Activated CD8-positive, alpha-beta T cell treated with anti-CD3 and anti-CD28 coated beads for 36 hours (primary cell): ENCODE data around the gene SORCS2. TPM values are rescaled to one million over a fixed set of nuclear protein-coding genes. Genes with fewer than 3 reads are reported as not detected.

Source experiments
- ATAC-seq: fragments of 200-7000 bp; cut with Tn5 transposase; one replicate; pipeline ENCODE4 v1.10.0; 2021; ENCODE audit warnings: mild to moderate bottlenecking, moderate library complexity
- CTCF ChIA-PET: fragments of 350-600 bp; sonication (Branson Sonifier 250); formaldehyde crosslinking; loops from one replicate; lab custom pipeline; 2021; ENCODE audit warnings: antibody characterized with exemption; lab: Charles Lee
- POLR2A ChIA-PET: fragments of 350-600 bp; sonication (Branson Sonifier 250); formaldehyde crosslinking; loops from one replicate; lab custom pipeline; 2021; ENCODE audit warnings: antibody characterized with exemption; lab: Charles Lee
- DNase-seq: peaks from one replicate; pipeline ENCODE4 v3.0.0-alpha.2; 2020
- H3K27ac Mint-ChIP-seq: one replicate; pipeline ENCODE4 v1.8.0; 2021; ENCODE audit warnings: mild to moderate bottlenecking, mixed read lengths
- H3K27me3 Mint-ChIP-seq: one replicate; pipeline ENCODE4 v1.8.0; 2021; ENCODE audit warnings: mixed read lengths
- H3K36me3 Mint-ChIP-seq: one replicate; pipeline ENCODE4 v1.8.0; 2021; ENCODE audit warnings: low read depth, mixed read lengths
- H3K4me1 Mint-ChIP-seq: one replicate; pipeline ENCODE4 v1.8.0; 2021; ENCODE audit warnings: low read depth, mixed read lengths
- H3K4me3 Mint-ChIP-seq: one replicate; pipeline ENCODE4 v1.8.0; 2021; ENCODE audit warnings: mild to moderate bottlenecking, moderate library complexity, mixed read lengths
- H3K9me3 Mint-ChIP-seq: one replicate; pipeline ENCODE4 v1.8.0; 2021; ENCODE audit warnings: mixed read lengths
- CTCF ChIP-seq: fragments of 200-600 bp; IDR thresholded peaks from one replicate; pipeline ENCODE4 v1.8.0; 2022; ENCODE audit warnings: antibody characterized with exemption, mild to moderate bottlenecking
- intact Hi-C: fragments of 100-400 bp; cut with micrococcal nuclease; formaldehyde crosslinking; loops from one replicate; pipeline ENCODE4 v1.10.0; 2022
- total RNA-seq, 2 experiments: library from RNA; stranded (reverse); gene quantifications; one replicate each; pipeline ENCODE4 v1.2.3, GENCODE V29; 2021

Gene SORCS2
- total RNA-seq, 2 experiments from 2014 or later, result 0.05 TPM; not detected in 1

- Mint-ChIP-seq H3K4me1 (no peaks in the 10 kb centered on the region), H3K27me3 (no peaks in the 10 kb centered on the region), H3K4me3 (no peak overlapping the region), H3K27ac (no peak overlapping the region), H3K9me3 (peaks cover 1% of the 10 kb centered on the region), H3K36me3 (no peaks in the 10 kb centered on the region)
- DNase-seq (no peak), ATAC-seq (no peak)
- ChIA-PET POLR2A (no interaction called here), CTCF (no interaction called here)
- no peak for TF ChIP-seq CTCF
- intact Hi-C loops, result no loop called here
Measured at GRCh38 chr4:7541414-7541810, 349.1 kb downstream of the SORCS2 start.

- no peak overlapping the region for H3K27ac Mint-ChIP-seq
- intact Hi-C loops, result no loop called here
- ChIA-PET POLR2A (no interaction called here), CTCF (no interaction called here)
- DNase-seq, result no peak
- no peak for TF ChIP-seq CTCF
- no peak for ATAC-seq
- H3K4me3 Mint-ChIP-seq, result no peak overlapping the region
- peaks cover 1% of the 10 kb centered on the region for H3K9me3 Mint-ChIP-seq
- H3K4me1 Mint-ChIP-seq, result no peaks in the 10 kb centered on the region
- H3K27me3 Mint-ChIP-seq, result no peaks in the 10 kb centered on the region
- H3K36me3 Mint-ChIP-seq, result no peaks in the 10 kb centered on the region
Measured at GRCh38 chr4:7542781-7543180, 350.4 kb downstream of the SORCS2 start.

GRCh38 chr4:7546152-7546808, 353.9 kb downstream of the SORCS2 start:
- Mint-ChIP-seq H3K36me3 (no peaks in the 10 kb centered on the region), H3K4me1 (no peaks in the 10 kb centered on the region), H3K9me3 (peaks cover 3% of the 10 kb centered on the region), H3K4me3 (no peak overlapping the region), H3K27me3 (peaks cover 3% of the 10 kb centered on the region), H3K27ac (no peak overlapping the region)
- ChIA-PET CTCF (no interaction called here), POLR2A (interaction anchor here (1.3 kb wide), 1 partner anchor 14 kb away, joined by 3 read pairs; no protein-coding TSS in a partner anchor)
- ATAC-seq (no peak), DNase-seq (no peak)
- no peak for TF ChIP-seq CTCF
- intact Hi-C loops, result no loop called here

GRCh38 chr4:7546809-7547367, 354.6 kb downstream of the SORCS2 start:
- intact Hi-C loops, result no loop called here
- peaks cover 4% of the 10 kb centered on the region for H3K27me3 Mint-ChIP-seq
- ATAC-seq, result no peak
- ChIA-PET CTCF (no interaction called here), POLR2A (interaction anchor here (0.7 to 1.3 kb wide), 2 partner anchors 14 to 601 kb away, joined by 3 read pairs; no protein-coding TSS in a partner anchor)
- no peaks in the 10 kb centered on the region for H3K4me1 Mint-ChIP-seq
- H3K9me3 Mint-ChIP-seq, result peaks cover 4% of the 10 kb centered on the region
- no peaks in the 10 kb centered on the region for H3K36me3 Mint-ChIP-seq
- DNase-seq, result no peak
- no peak for TF ChIP-seq CTCF
- no peak overlapping the region for H3K27ac Mint-ChIP-seq
- H3K4me3 Mint-ChIP-seq, result no peak overlapping the region

- no peaks in the 10 kb centered on the region for H3K4me1 Mint-ChIP-seq
- TF ChIP-seq CTCF, result no peak
- intact Hi-C loops, result no loop called here
- H3K9me3 Mint-ChIP-seq, result peaks cover 3% of the 10 kb centered on the region
- H3K27me3 Mint-ChIP-seq, result peaks cover 4% of the 10 kb centered on the region
- DNase-seq (no peak), ATAC-seq (no peak)
- H3K4me3 Mint-ChIP-seq, result no peak overlapping the region
- ChIA-PET CTCF (no interaction called here), POLR2A (interaction anchor here (0.7 kb wide), 1 partner anchor 601 kb away, joined by 3 read pairs; no protein-coding TSS in a partner anchor)
- no peaks in the 10 kb centered on the region for H3K36me3 Mint-ChIP-seq
- H3K27ac Mint-ChIP-seq, result no peak overlapping the region
Measured at GRCh38 chr4:7547368-7548040, 355.2 kb downstream of the SORCS2 start.
